ENCODE measurements around the gene PCNX3. TPM values are rescaled to one million over a fixed set of nuclear protein-coding genes. Genes with fewer than 3 reads are reported as not detected.

PCNX3 gene
- total RNA-seq, 1 experiment from 2014 or later, result 74.5 TPM

DNA sequence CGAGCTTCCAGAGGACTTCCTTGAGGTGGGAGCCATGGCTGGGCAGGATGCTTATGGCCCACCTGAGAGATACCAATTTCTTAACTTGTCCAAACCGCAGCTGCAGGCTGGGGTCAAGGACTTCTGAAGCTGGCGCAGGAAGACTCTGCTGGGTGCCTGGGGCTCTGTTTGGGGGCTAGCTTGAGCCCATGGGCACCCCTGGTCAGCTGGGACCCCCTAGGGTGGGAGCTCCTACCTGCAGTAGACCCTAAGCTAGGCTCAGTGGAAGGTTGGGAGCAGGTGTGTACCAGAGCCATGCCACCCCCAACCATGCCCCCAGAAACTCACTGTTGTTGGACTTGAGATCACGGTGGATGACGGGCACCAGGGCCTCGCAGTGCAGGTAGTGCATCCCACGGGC lies 2.9 kb upstream of the PCNX3 start:
- Histone ChIP-seq H3K27ac (ENCODE audit: low read length) (peak overlapping the region; percentile 92), H3K4me3 (ENCODE audit: low read depth in 2 of 2, low read length in 2 of 2) (peak overlapping the region; percentile 60 to 95), H3K36me3 (ENCODE audit: control insufficient read depth, insufficient read depth, low read length) (peaks cover 4% of the 10 kb centered on the region), H3K27me3 (ENCODE audit: control insufficient read depth, insufficient read depth, low read length) (no peaks in the 10 kb centered on the region), H3K9me3 (ENCODE audit: control insufficient read depth, insufficient read depth, low read depth, low read length) (no peaks in the 10 kb centered on the region), H3K4me1 (ENCODE audit: control insufficient read depth, insufficient read depth, low read length) (peaks cover 44% of the 10 kb centered on the region)
- BruUV-seq (replicated peaks), result no TSS peak
- in situ Hi-C loops (cut with HindIII; ENCODE audit: low pct_unique_long_range_greater_than_20kb, low sequenced_read_pairs), result no loop called here
- intact Hi-C loops (cut with micrococcal nuclease; ENCODE audit: unreplicated experiment), result no loop called here
- ATAC-seq (no peak), DNase-seq (ENCODE audit: low read depth, low spot score) (no peak)
- TF ChIP-seq TCF7L2 (IDR thresholded peaks at IDR 0.05; ENCODE audit: low read depth, low read length), result no peak
- TF ChIP-seq, protein P1, sequence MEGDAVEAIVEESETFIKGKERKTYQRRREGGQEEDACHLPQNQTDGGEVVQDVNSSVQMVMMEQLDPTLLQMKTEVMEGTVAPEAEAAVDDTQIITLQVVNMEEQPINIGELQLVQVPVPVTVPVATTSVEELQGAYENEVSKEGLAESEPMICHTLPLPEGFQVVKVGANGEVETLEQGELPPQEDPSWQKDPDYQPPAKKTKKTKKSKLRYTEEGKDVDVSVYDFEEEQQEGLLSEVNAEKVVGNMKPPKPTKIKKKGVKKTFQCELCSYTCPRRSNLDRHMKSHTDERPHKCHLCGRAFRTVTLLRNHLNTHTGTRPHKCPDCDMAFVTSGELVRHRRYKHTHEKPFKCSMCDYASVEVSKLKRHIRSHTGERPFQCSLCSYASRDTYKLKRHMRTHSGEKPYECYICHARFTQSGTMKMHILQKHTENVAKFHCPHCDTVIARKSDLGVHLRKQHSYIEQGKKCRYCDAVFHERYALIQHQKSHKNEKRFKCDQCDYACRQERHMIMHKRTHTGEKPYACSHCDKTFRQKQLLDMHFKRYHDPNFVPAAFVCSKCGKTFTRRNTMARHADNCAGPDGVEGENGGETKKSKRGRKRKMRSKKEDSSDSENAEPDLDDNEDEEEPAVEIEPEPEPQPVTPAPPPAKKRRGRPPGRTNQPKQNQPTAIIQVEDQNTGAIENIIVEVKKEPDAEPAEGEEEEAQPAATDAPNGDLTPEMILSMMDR (IDR thresholded peaks at IDR 0.05), result no peak
- TF ChIP-seq, protein P2, sequence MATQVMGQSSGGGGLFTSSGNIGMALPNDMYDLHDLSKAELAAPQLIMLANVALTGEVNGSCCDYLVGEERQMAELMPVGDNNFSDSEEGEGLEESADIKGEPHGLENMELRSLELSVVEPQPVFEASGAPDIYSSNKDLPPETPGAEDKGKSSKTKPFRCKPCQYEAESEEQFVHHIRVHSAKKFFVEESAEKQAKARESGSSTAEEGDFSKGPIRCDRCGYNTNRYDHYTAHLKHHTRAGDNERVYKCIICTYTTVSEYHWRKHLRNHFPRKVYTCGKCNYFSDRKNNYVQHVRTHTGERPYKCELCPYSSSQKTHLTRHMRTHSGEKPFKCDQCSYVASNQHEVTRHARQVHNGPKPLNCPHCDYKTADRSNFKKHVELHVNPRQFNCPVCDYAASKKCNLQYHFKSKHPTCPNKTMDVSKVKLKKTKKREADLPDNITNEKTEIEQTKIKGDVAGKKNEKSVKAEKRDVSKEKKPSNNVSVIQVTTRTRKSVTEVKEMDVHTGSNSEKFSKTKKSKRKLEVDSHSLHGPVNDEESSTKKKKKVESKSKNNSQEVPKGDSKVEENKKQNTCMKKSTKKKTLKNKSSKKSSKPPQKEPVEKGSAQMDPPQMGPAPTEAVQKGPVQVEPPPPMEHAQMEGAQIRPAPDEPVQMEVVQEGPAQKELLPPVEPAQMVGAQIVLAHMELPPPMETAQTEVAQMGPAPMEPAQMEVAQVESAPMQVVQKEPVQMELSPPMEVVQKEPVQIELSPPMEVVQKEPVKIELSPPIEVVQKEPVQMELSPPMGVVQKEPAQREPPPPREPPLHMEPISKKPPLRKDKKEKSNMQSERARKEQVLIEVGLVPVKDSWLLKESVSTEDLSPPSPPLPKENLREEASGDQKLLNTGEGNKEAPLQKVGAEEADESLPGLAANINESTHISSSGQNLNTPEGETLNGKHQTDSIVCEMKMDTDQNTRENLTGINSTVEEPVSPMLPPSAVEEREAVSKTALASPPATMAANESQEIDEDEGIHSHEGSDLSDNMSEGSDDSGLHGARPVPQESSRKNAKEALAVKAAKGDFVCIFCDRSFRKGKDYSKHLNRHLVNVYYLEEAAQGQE (IDR thresholded peaks at IDR 0.05; ENCODE audit: insufficient read depth in 1 of 2, low read depth in 2 of 2, low read length in 1 of 2), result no peak
- TF ChIP-seq SIN3A (IDR thresholded peaks at IDR 0.05; ENCODE audit: borderline replicate concordance, insufficient read depth, low read depth, low read length), result no peak
- no peak for TF ChIP-seq POLR2AphosphoS5 (IDR thresholded peaks at IDR 0.05; ENCODE audit: low read depth, low read length)
- ChIA-PET CTCF (no interaction called here), POLR2A (interaction anchor here (1.0 kb wide), 1 partner anchor 25 kb away, joined by 3 read pairs; the partner anchor contains the start of gene SIPA1)

DNA sequence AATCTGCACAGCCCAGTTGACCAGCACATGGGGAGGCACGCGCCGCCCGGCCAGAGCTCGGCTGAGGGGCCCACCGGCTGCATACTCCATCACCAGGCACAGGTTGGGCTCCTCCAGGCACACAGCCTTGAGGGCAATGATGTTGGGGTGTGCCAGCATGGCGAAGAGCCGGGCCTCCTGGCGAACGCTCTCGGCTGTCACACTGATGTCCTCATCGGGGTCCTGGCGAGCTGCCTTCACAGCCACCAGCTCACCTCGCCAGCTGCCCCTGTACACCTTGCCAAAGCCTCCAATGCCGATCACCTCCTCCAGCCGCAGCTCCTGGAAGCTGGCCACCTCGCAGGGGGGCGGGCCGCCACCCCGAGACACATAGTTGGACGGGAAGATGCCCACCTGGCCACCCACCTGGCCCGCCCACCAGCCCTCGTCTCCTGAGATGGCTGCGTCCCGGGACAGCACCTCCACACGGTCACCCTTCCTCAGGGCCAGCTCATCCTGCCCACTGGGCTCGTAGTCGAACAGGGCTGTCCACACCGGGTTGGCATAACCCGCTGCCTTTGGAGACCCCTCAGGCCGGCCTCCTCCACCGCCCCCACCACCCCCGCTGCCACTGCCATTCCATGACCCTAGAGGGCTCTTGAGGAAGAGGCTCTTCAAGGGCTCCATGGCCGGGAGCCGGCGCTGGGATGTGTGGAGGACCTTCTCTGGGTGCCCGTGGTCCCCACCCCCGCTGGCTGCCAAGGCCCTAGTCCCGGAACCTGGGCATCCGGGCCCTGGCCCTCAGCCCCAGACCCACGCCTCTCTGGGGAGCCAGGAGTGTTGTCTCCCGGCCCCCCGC lies 2.3 kb upstream of the PCNX3 start:
- intact Hi-C loops (cut with micrococcal nuclease; ENCODE audit: unreplicated experiment) (no loop called here), in situ Hi-C loops (cut with HindIII; ENCODE audit: low pct_unique_long_range_greater_than_20kb, low sequenced_read_pairs) (no loop called here)

More for the DNA sequence above, 2.3 kb upstream of the PCNX3 start:
- Histone ChIP-seq H3K4me1 (ENCODE audit: control insufficient read depth, insufficient read depth, low read length) (peaks cover 44% of the 10 kb centered on the region), H3K36me3 (ENCODE audit: control insufficient read depth, insufficient read depth, low read length) (peaks cover 10% of the 10 kb centered on the region), H3K27ac (ENCODE audit: low read length) (peak overlapping the region; percentile 92), H3K27me3 (ENCODE audit: control insufficient read depth, insufficient read depth, low read length) (no peaks in the 10 kb centered on the region), H3K4me3 (ENCODE audit: low read depth in 2 of 2, low read length in 2 of 2) (peak overlapping the region; percentile 60 to 95), H3K9me3 (ENCODE audit: control insufficient read depth, insufficient read depth, low read depth, low read length) (no peaks in the 10 kb centered on the region)
- ChIA-PET POLR2A (interaction anchor here (0.6 to 1.0 kb wide), 2 partner anchors 24 to 275 kb away, joined by 3 to 13 read pairs; partner anchors contain the start of genes FIBP and SIPA1), CTCF (no interaction called here)
- ATAC-seq (peak; percentile 0), DNase-seq (ENCODE audit: low read depth, low spot score) (no peak)
- no TSS peak for BruUV-seq (replicated peaks)
- TF ChIP-seq SIN3A (IDR thresholded peaks at IDR 0.05; ENCODE audit: borderline replicate concordance, insufficient read depth, low read depth, low read length) (no peak), TCF7L2 (IDR thresholded peaks at IDR 0.05; ENCODE audit: low read depth, low read length) (no peak), POLR2AphosphoS5 (IDR thresholded peaks at IDR 0.05; ENCODE audit: low read depth, low read length) (no peak)
- TF ChIP-seq, protein P2 (IDR thresholded peaks at IDR 0.05; ENCODE audit: insufficient read depth in 1 of 2, low read depth in 2 of 2, low read length in 1 of 2), result no peak
- TF ChIP-seq, protein P1 (IDR thresholded peaks at IDR 0.05), result no peak

All from Panc1 (cell line).